ENCODE results near the gene MNAT1. TPM values are rescaled to one million over a fixed set of nuclear protein-coding genes. Genes with fewer than 3 reads are reported as not detected.
A peak's percentile ranks its signal among the peaks of the same experiment; 100 is the strongest.
"Not testable (repeated sequence)": the region's sequence is repeated elsewhere in the genome, so short reads cannot be mapped to it uniquely, and the experiment has no call there.

MNAT1 gene
- polyA plus RNA-seq, 1 donor = 48.6 TPM

GRCh38 chr14:60805841-60806430, 71.4 kb downstream of the MNAT1 start:
- no peak for DNase-seq

- DNase-seq = no peak
Measured at GRCh38 chr14:60807247-60807646, 72.7 kb downstream of the MNAT1 start.

GRCh38 chr14:60807971-60808370, 73.4 kb downstream of the MNAT1 start:
- DNase-seq = no peak

- DNase-seq = no peak
Measured at GRCh38 chr14:60812987-60813386, 78.4 kb downstream of the MNAT1 start.

- no peak for DNase-seq
Measured at GRCh38 chr14:60815371-60815770, 80.8 kb downstream of the MNAT1 start.

- no peak for DNase-seq
Measured at GRCh38 chr14:60817113-60817512, 82.6 kb downstream of the MNAT1 start.

- DNase-seq = no peak
Measured at GRCh38 chr14:60819575-60819974, 85.0 kb downstream of the MNAT1 start.

GRCh38 chr14:60838601-60839000, 104.0 kb downstream of the MNAT1 start:
- DNase-seq = no peak

DNA sequence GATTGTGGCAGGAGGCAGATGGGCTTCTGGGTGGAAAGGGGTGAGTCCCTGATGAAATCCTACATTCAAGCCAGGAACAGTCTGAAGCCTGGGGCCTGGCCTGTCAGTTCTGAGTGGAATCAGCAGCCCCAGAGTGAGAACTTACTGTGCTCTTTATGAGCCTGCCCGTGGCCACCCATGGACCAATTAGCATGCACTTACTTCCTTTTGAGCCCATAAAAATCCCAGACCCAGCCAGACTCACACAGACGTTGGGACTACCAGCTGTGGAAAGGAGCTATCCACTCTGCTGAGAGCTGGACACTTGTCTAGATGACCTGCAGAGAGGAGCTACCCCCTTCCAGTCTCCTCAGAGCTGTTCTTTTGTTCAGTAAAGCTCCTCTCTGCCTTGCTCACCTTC, 104.5 kb downstream of the MNAT1 start:
- no peak for DNase-seq

GRCh38 chr14:60839657-60840056, 105.1 kb downstream of the MNAT1 start:
- DNase-seq = peak; percentile 15

- DNase-seq = no peak
Measured at GRCh38 chr14:60840313-60840712, 105.8 kb downstream of the MNAT1 start.

DNA sequence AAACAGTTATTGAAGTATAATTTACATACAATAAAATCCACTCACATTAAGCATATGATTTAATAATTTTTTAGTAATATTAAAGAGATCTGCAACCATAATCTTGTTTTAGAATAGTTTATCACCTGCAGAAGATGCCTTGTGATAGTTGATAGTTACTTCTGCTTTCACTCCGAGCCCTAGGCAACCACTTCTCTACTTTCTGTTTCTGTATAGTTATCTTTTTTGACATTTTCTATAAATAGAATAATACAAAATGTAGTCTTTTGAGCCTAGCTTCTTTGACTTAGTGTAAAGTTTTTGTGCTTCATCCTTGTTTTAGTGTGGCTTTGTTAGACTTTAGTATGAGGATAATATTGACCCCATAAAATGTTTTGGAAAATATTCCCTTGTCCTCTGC, 111.0 kb downstream of the MNAT1 start:
- DNase-seq = no peak

- no peak for DNase-seq
Measured at GRCh38 chr14:60848066-60848465, 113.5 kb downstream of the MNAT1 start.

- DNase-seq = not testable (repeated sequence)
Measured at GRCh38 chr14:60851692-60852091, 117.1 kb downstream of the MNAT1 start.

GRCh38 chr14:60856111-60856510, 121.5 kb downstream of the MNAT1 start:
- no peak for DNase-seq

- no peak for DNase-seq
Measured at GRCh38 chr14:60859525-60859924, 125.0 kb downstream of the MNAT1 start.

- no peak for DNase-seq
Measured at GRCh38 chr14:60861545-60862140, 127.1 kb downstream of the MNAT1 start.

DNA sequence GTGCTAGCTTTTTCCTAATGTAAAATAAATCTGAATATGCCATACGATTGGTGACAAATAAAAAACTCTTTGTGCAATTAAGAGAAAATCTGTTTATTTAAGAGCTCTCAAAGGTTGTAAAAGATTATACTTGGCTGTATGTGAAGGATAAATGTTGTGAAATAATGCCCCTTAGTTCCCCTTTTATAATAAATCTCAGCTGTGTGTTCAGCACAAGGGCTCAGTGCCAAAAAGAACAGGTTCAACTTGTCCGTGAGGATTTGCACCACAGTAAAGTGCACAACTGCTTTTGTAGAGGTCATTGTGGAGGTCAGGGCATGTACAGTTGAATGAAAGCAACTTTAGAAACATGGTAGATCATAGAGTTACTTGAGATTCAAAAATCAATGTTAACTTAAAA, 127.7 kb downstream of the MNAT1 start:
- DNase-seq = peak; percentile 50

- no peak for DNase-seq
Measured at GRCh38 chr14:60863249-60863648, 128.7 kb downstream of the MNAT1 start.

GRCh38 chr14:60865378-60866127, 131.0 kb downstream of the MNAT1 start:
- DNase-seq = no peak

GRCh38 chr14:60867503-60868172, 133.1 kb downstream of the MNAT1 start:
- peak; percentile 27 for DNase-seq

GRCh38 chr14:60878121-60878520, 143.6 kb downstream of the MNAT1 start:
- no peak for DNase-seq

DNA sequence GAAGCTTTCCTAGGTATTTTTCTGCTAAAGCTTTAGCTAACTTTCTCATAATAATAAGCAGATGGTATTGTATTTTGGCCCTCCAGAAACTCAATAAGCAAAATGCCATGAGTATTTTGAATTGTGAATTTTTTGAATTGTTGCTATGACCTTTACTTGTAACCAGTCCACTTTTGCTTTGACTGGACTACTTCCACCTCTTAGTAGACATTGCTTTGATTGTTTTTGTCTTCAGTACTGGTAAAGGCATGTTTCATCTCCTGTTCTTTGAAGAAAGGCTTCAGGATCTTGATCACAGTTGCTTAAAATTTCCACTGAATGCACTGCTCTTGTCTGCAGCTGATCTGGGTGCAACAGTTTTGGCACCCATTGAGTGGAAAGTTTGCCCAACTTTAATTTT, 144.0 kb downstream of the MNAT1 start:
- DNase-seq = no peak

All from hindlimb muscle (tissue), 1 donor.